GM23338 (cell line): Measurements from ENCODE around the gene ARHGEF28. TPM values are rescaled to one million over a fixed set of nuclear protein-coding genes. Genes with fewer than 3 reads are reported as not detected.

Experiments
- ATAC-seq: fragments of 200-7000 bp; cut with Tn5 transposase; 3 replicates; pipeline ENCODE4 v1.9.1; 2020
- DNase-seq: peaks from one replicate; pipeline ENCODE4 v3.0.0-alpha.2; 2015; ENCODE audit warnings: low spot score
- H2AFZ ChIP-seq: fragments of 200-600 bp; sonication (generic); 2 replicates; pipeline ENCODE4 v1.8.0; 2016; ENCODE audit warnings: antibody characterized with exemption, mild to moderate bottlenecking, moderate library complexity
- H3F3A ChIP-seq: fragments of 200-600 bp; sonication (generic); replicated peaks from 2 replicates; pipeline ENCODE4 v1.8.0; 2017; ENCODE audit warnings: antibody characterized with exemption, mixed run types, low read depth
- H3K27ac ChIP-seq: fragments of 200-600 bp; sonication (generic); 2 replicates; pipeline ENCODE4 v1.6.1; 2016; ENCODE audit warnings: low read depth
- H3K27me3 ChIP-seq: fragments of 200-600 bp; sonication (generic); 2 replicates; pipeline ENCODE4 v1.8.0; 2016; ENCODE audit warnings: mild to moderate bottlenecking, mixed run types, moderate library complexity; ENCODE audit not compliant: insufficient read depth
- H3K36me3 ChIP-seq: fragments of 200-600 bp; sonication (generic); 2 replicates; pipeline ENCODE4 v1.8.0; 2016; ENCODE audit warnings: mild to moderate bottlenecking; ENCODE audit not compliant: insufficient read depth
- H3K4me1 ChIP-seq: fragments of 200-600 bp; sonication (generic); 2 replicates; pipeline ENCODE4 v1.8.0; 2016; ENCODE audit warnings: mild to moderate bottlenecking, moderate library complexity; ENCODE audit not compliant: insufficient read depth
- H3K4me2 ChIP-seq: fragments of 200-600 bp; sonication (generic); 2 replicates; pipeline ENCODE4 v1.7.1; 2017; ENCODE audit warnings: mixed run types
- H3K4me3 ChIP-seq: fragments of 200-600 bp; sonication (generic); 2 replicates; pipeline ENCODE4 v1.6.1; 2016; ENCODE audit warnings: mixed run types
- H3K79me2 ChIP-seq: fragments of 200-600 bp; sonication (generic); replicated peaks from 2 replicates; pipeline ENCODE4 v1.8.0; 2017; ENCODE audit warnings: mild to moderate bottlenecking; ENCODE audit not compliant: insufficient read depth
- H3K9me2 ChIP-seq: fragments of 200-600 bp; sonication (generic); 2 replicates; pipeline ENCODE4 v1.8.0; 2017; ENCODE audit not compliant: insufficient read depth
- H4K20me1 ChIP-seq: fragments of 200-600 bp; sonication (generic); replicated peaks from 2 replicates; pipeline ENCODE4 v1.8.0; 2017; ENCODE audit warnings: mild to moderate bottlenecking; ENCODE audit not compliant: insufficient read depth
- H3K27ac Mint-ChIP-seq: 2 replicates; pipeline ENCODE4 v1.8.0; 2020; ENCODE audit warnings: inconsistent platforms, mild to moderate bottlenecking, moderate library complexity, mixed read lengths
- H3K27me3 Mint-ChIP-seq: 3 replicates; pipeline ENCODE4 v1.8.0; 2022; ENCODE audit warnings: low read depth, mild to moderate bottlenecking, moderate library complexity, mixed read lengths, inconsistent platforms; ENCODE audit not compliant: insufficient read depth, poor library complexity
- H3K36me3 Mint-ChIP-seq: 3 replicates; pipeline ENCODE4 v1.8.0; 2021; ENCODE audit warnings: low read depth, mild to moderate bottlenecking, inconsistent platforms, moderate library complexity, mixed read lengths
- H3K4me1 Mint-ChIP-seq: 3 replicates; pipeline ENCODE4 v1.8.0; 2020; ENCODE audit warnings: mild to moderate bottlenecking, inconsistent platforms, mixed read lengths
- H3K4me3 Mint-ChIP-seq: 3 replicates; pipeline ENCODE4 v1.8.0; 2021; ENCODE audit warnings: moderate library complexity, mild to moderate bottlenecking, inconsistent platforms, mixed read lengths
- H3K9me3 Mint-ChIP-seq: 3 replicates; pipeline ENCODE4 v1.8.0; 2020; ENCODE audit warnings: moderate library complexity, mild to moderate bottlenecking, inconsistent platforms, mixed read lengths
- CREB1 ChIP-seq: fragments of 250-450 bp; sonication (Bioruptor Pico); IDR thresholded peaks from 2 replicates; pipeline ENCODE4 v1.5.0; 2020; ENCODE audit warnings: low read depth, mild to moderate bottlenecking, moderate library complexity
- ETS1 ChIP-seq: IDR thresholded peaks from 2 replicates; pipeline ENCODE4 v1.6.1; 2016; ENCODE audit warnings: antibody characterized with exemption
- EZH2 ChIP-seq: fragments of 200-600 bp; sonication (generic); IDR thresholded peaks from one replicate; pipeline ENCODE4 v1.8.0; 2017; ENCODE audit warnings: antibody characterized with exemption, mild to moderate bottlenecking, low read depth; ENCODE audit not compliant: unreplicated experiment
- EZH2phosphoT487 ChIP-seq: fragments of 200-600 bp; sonication (generic); IDR thresholded peaks from one replicate; pipeline ENCODE4 v1.8.1; 2018; ENCODE audit warnings: antibody characterized with exemption; ENCODE audit not compliant: unreplicated experiment
- POLR2AphosphoS5 ChIP-seq: IDR thresholded peaks from 2 replicates; pipeline ENCODE4 v1.6.1; 2016; ENCODE audit warnings: antibody characterized with exemption, low read depth
- REST ChIP-seq: IDR thresholded peaks from one replicate; pipeline ENCODE4 v1.6.1; 2018; ENCODE audit warnings: antibody characterized with exemption; ENCODE audit not compliant: unreplicated experiment
- ZNF114 ChIP-seq: fragments of 250-450 bp; sonication (Bioruptor Pico); IDR thresholded peaks from 2 replicates; pipeline ENCODE4 v1.5.0; 2020; ENCODE audit warnings: mild to moderate bottlenecking, moderate library complexity
- ZNF462 ChIP-seq: fragments of 250-450 bp; sonication (Bioruptor Pico); IDR thresholded peaks from 2 replicates; pipeline ENCODE4 v1.5.0; 2020; ENCODE audit warnings: mild to moderate bottlenecking, moderate library complexity
- polyA plus RNA-seq: library from polyadenylated mRNA; unstranded; fragments of >200 nt; fragmentation: Nextera tagmentation; extraction: Ambion mirVana; gene quantifications from 2 replicates; pipeline ENCODE4 v1.2.1, GENCODE V29; 2016
- total RNA-seq: library from RNA; depleted of rRNA; stranded (reverse); fragments of >200 nt; shearing (Covaris generic); gene quantifications from 2 replicates; pipeline ENCODE4 v1.2.3, GENCODE V29; 2014

Gene ARHGEF28
- total and polyA plus RNA-seq, 2 experiments from 2014 or later, result 0.39 to 1.0 TPM

GRCh38 chr5:73822989-73823339 lies 197.0 kb downstream of the ARHGEF28 start (continued):
- no peak for TF ChIP-seq REST
- TF ChIP-seq EZH2, result no peak
- TF ChIP-seq POLR2AphosphoS5, result no peak

- no peaks in the 10 kb centered on the region for H3K36me3 Mint-ChIP-seq
- DNase-seq (no peak), ATAC-seq (no peak)
- Histone ChIP-seq H3K9me2 (peaks cover 7% of the 10 kb centered on the region; the same call in 1 of the 2 replicates), H2AFZ (no peak overlapping the region), H3K79me2 (no peaks in the 10 kb centered on the region), H3K4me1 (no peaks in the 10 kb centered on the region), H3K4me2 (no peak overlapping the region), H3F3A (no peaks in the 10 kb centered on the region), H4K20me1 (no peaks in the 10 kb centered on the region), H3K27me3 (no peaks in the 10 kb centered on the region), H3K4me3 (no peak overlapping the region), H3K36me3 (no peaks in the 10 kb centered on the region), H3K27ac (no peak overlapping the region)
- no peak overlapping the region for H3K27ac Mint-ChIP-seq
- H3K27me3 Mint-ChIP-seq, result peaks cover 2% of the 10 kb centered on the region
- no peaks in the 10 kb centered on the region; the same call in 2 of the 3 replicates for H3K9me3 Mint-ChIP-seq
- no peaks in the 10 kb centered on the region for H3K4me1 Mint-ChIP-seq
- H3K4me3 Mint-ChIP-seq, result no peak overlapping the region
- TF ChIP-seq CREB1 (no peak), ZNF114 (no peak), ZNF462 (CRISPR knock-in tag) (no peak), ETS1 (no peak), EZH2phosphoT487 (no peak), EZH2 (no peak), POLR2AphosphoS5 (no peak), REST (no peak)
Measured at GRCh38 chr5:73823508-73823925, 197.5 kb downstream of the ARHGEF28 start.
